Upper lobe of right lung (tissue), 1 donor: ENCODE results near the gene DCC. TPM values are rescaled to one million over a fixed set of nuclear protein-coding genes. Genes with fewer than 3 reads are reported as not detected.
"Not testable (repeated sequence)": the region's sequence is repeated elsewhere in the genome, so short reads cannot be mapped to it uniquely, and the experiment has no call there.

ENCODE experiments used
- ATAC-seq: fragments of 200-7000 bp; cut with Tn5 transposase; one replicate; pipeline ENCODE4 v1.9.1; 2020; ENCODE audit warnings: mild to moderate bottlenecking, moderate library complexity
- DNase-seq: peaks from one replicate; pipeline ENCODE4 v3.0.0-alpha.2; 2020
- H3K27ac ChIP-seq: fragments of 200-600 bp; one replicate; pipeline ENCODE4 v1.8.0; 2022
- H3K27me3 ChIP-seq: fragments of 200-600 bp; one replicate; pipeline ENCODE4 v1.8.0; 2022; ENCODE audit warnings: mild to moderate bottlenecking
- H3K36me3 ChIP-seq: fragments of 200-600 bp; one replicate; pipeline ENCODE4 v1.8.0; 2022
- H3K4me1 ChIP-seq: fragments of 200-600 bp; one replicate; pipeline ENCODE4 v1.8.0; 2022
- H3K4me3 ChIP-seq: fragments of 200-600 bp; one replicate; pipeline ENCODE4 v1.8.0; 2022; ENCODE audit warnings: mild to moderate bottlenecking
- H3K9me3 ChIP-seq: fragments of 200-600 bp; one replicate; pipeline ENCODE4 v1.8.0; 2022
- CTCF ChIP-seq: fragments of 200-600 bp; IDR thresholded peaks from one replicate; pipeline ENCODE4 v1.8.0; 2022; ENCODE audit warnings: antibody characterized with exemption
- intact Hi-C: fragments of 100-400 bp; cut with DNase I; formaldehyde crosslinking; loops from one replicate; pipeline ENCODE4 v1.11.0; 2022
- total RNA-seq: library from RNA; stranded (reverse); fragmentation: NEBNext Ultra II Directional; extraction: Animal tissue kit (Norgen Biotek cat#: 25700); gene quantifications from one replicate; pipeline ENCODE4 v1.2.1, GENCODE V29; 2021
- donor health status: DM: no; HTN: yes; CAD: no; lungs with severe emphysema.

DCC gene
- total RNA-seq, 1 donor from 2014 or later, result 7.1 TPM

GRCh38 chr18:53490019-53490418 is 1150.0 kb downstream of the DCC start:
- DNase-seq (no peak), ATAC-seq (no peak)
- H3K4me1 ChIP-seq, result no peaks in the 10 kb centered on the region
- no peaks in the 10 kb centered on the region for H3K9me3 ChIP-seq
- H3K36me3 ChIP-seq, result no peaks in the 10 kb centered on the region
- intact Hi-C loops, result no loop called here
- TF ChIP-seq CTCF, result no peak
- no peak overlapping the region for H3K27ac ChIP-seq
- no peak overlapping the region for H3K4me3 ChIP-seq
- no peaks in the 10 kb centered on the region for H3K27me3 ChIP-seq

GRCh38 chr18:53496028-53496427 is 1156.0 kb downstream of the DCC start:
- no peak for TF ChIP-seq CTCF
- ATAC-seq, result no peak
- Histone ChIP-seq H3K36me3 (no peaks in the 10 kb centered on the region), H3K27ac (no peak overlapping the region), H3K27me3 (no peaks in the 10 kb centered on the region), H3K4me1 (no peaks in the 10 kb centered on the region), H3K4me3 (no peak overlapping the region), H3K9me3 (no peaks in the 10 kb centered on the region)
- intact Hi-C loops, result no loop called here
- DNase-seq, result no peak

GRCh38 chr18:53503914-53504441 is 1164.0 kb downstream of the DCC start:
- Histone ChIP-seq H3K36me3 (no peaks in the 10 kb centered on the region), H3K4me1 (no peaks in the 10 kb centered on the region), H3K9me3 (no peaks in the 10 kb centered on the region), H3K27ac (no peak overlapping the region), H3K4me3 (no peak overlapping the region), H3K27me3 (no peaks in the 10 kb centered on the region)
- intact Hi-C loops, result no loop called here
- no peak for TF ChIP-seq CTCF
- no peak for ATAC-seq
- DNase-seq, result no peak

GRCh38 chr18:53508529-53508928 is 1168.5 kb downstream of the DCC start:
- Histone ChIP-seq H3K36me3 (no peaks in the 10 kb centered on the region), H3K9me3 (no peaks in the 10 kb centered on the region), H3K27ac (no peak overlapping the region), H3K4me1 (no peaks in the 10 kb centered on the region), H3K27me3 (no peaks in the 10 kb centered on the region), H3K4me3 (no peak overlapping the region)
- no peak for TF ChIP-seq CTCF
- intact Hi-C loops, result no loop called here
- DNase-seq, result no peak
- ATAC-seq, result no peak

- no peaks in the 10 kb centered on the region for H3K4me1 ChIP-seq
- no peaks in the 10 kb centered on the region for H3K9me3 ChIP-seq
- intact Hi-C loops, result no loop called here
- TF ChIP-seq CTCF, result no peak
- H3K27me3 ChIP-seq, result no peaks in the 10 kb centered on the region
- no peak overlapping the region for H3K4me3 ChIP-seq
- ATAC-seq (no peak), DNase-seq (no peak)
- H3K27ac ChIP-seq, result no peak overlapping the region
- no peaks in the 10 kb centered on the region for H3K36me3 ChIP-seq
Measured at GRCh38 chr18:53509886-53510285, 1169.9 kb downstream of the DCC start.

- not testable (repeated sequence) for DNase-seq, ATAC-seq, H3K27me3 ChIP-seq
Measured at GRCh38 chr18:53511725-53512124, 1171.7 kb downstream of the DCC start.

More at GRCh38 chr18:53511725-53512124, 1171.7 kb downstream of the DCC start:
- H3K9me3 ChIP-seq, H3K27ac ChIP-seq, H3K4me3 ChIP-seq, intact Hi-C loops, H3K36me3 ChIP-seq, H3K4me1 ChIP-seq: not testable (repeated sequence)
